IPS-20b (cell line): ENCODE results near the gene SMAD2.

Source experiments
- H3K27ac ChIP-seq: one replicate; pipeline ENCODE4 v1.5.1; 2013; ENCODE audit warnings: low read length
- H3K27me3 ChIP-seq: 2 replicates; pipeline ENCODE4 v1.6.1; 2013; ENCODE audit warnings: mild to moderate bottlenecking, low read length, inconsistent platforms; ENCODE audit not compliant: insufficient read depth
- H3K36me3 ChIP-seq: 2 replicates; pipeline ENCODE4 v1.6.1; 2013; ENCODE audit warnings: low read depth, mild to moderate bottlenecking, inconsistent platforms, low read length, moderate library complexity; ENCODE audit not compliant: insufficient read depth
- H3K4me1 ChIP-seq: 2 replicates; pipeline ENCODE4 v1.6.1; 2013; ENCODE audit warnings: mild to moderate bottlenecking, control low read depth, inconsistent platforms, low read length, moderate library complexity; ENCODE audit not compliant: insufficient read depth
- H3K4me3 ChIP-seq: 2 replicates; pipeline ENCODE4 v1.5.1; 2013; ENCODE audit warnings: mild to moderate bottlenecking, low read length, inconsistent platforms
- H3K9ac ChIP-seq: 2 replicates; pipeline ENCODE4 v1.6.1; 2013; ENCODE audit warnings: low read depth, mild to moderate bottlenecking, inconsistent platforms, low read length, moderate library complexity
- H3K9me3 ChIP-seq: 2 replicates; pipeline ENCODE4 v1.6.1; 2013; ENCODE audit warnings: mild to moderate bottlenecking, low read depth, low read length, inconsistent platforms; ENCODE audit not compliant: insufficient read depth

SMAD2 gene

DNA sequence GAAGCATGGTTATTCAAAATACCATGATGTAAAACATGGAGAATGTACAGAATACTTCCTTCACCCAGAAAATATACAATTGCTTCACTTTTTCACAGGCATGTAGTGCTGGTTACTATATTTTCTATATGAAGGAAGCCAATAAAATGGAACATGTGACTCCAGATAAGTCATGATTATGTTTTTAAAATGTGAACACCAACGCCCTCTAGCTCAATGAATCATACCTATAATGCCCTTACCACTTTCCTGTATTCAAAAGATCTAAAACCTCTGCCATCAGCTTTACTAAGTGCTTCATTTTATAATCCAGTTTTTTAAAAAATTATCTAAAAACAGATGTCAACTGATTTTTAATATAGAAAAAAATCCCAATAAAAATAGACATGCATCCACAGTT is 59.9 kb downstream of the SMAD2 start:
- H3K4me3 ChIP-seq: no peak overlapping the region

GRCh38 chr18:47868744-47869143 is 61.7 kb downstream of the SMAD2 start:
- H3K27ac ChIP-seq: no peak overlapping the region
- H3K36me3 ChIP-seq: peaks cover 64% of the 10 kb centered on the region
- peaks cover under 1% of the 10 kb centered on the region; the same call in 1 of the 2 replicates for H3K4me1 ChIP-seq
- H3K27me3 ChIP-seq: no peaks in the 10 kb centered on the region
- no peak overlapping the region for H3K4me3 ChIP-seq
- no peaks in the 10 kb centered on the region for H3K9me3 ChIP-seq
- no peak overlapping the region for H3K9ac ChIP-seq

More for the DNA sequence above, 59.9 kb downstream of the SMAD2 start:
- no peak overlapping the region for H3K27ac ChIP-seq
- peaks cover 4% of the 10 kb centered on the region; the same call in 1 of the 2 replicates for H3K4me1 ChIP-seq
- H3K27me3 ChIP-seq: no peaks in the 10 kb centered on the region
- no peak overlapping the region for H3K9ac ChIP-seq
- peaks cover 46% of the 10 kb centered on the region for H3K36me3 ChIP-seq
- H3K9me3 ChIP-seq: no peaks in the 10 kb centered on the region

GRCh38 chr18:47865183-47865582 is 65.3 kb downstream of the SMAD2 start:
- Histone ChIP-seq H3K9me3 (peaks cover 3% of the 10 kb centered on the region; the same call in 1 of the 2 replicates), H3K4me3 (no peak overlapping the region), H3K4me1 (no peaks in the 10 kb centered on the region), H3K9ac (no peak overlapping the region), H3K27me3 (no peaks in the 10 kb centered on the region), H3K36me3 (peaks cover 87% of the 10 kb centered on the region), H3K27ac (no peak overlapping the region)

GRCh38 chr18:47863041-47863440 is 67.4 kb downstream of the SMAD2 start:
- Histone ChIP-seq H3K27ac (no peak overlapping the region), H3K9ac (no peak overlapping the region), H3K27me3 (no peaks in the 10 kb centered on the region), H3K9me3 (peaks cover 17% of the 10 kb centered on the region), H3K4me3 (no peak overlapping the region), H3K4me1 (no peaks in the 10 kb centered on the region), H3K36me3 (peaks cover 91% of the 10 kb centered on the region)

- H3K4me1 ChIP-seq: no peaks in the 10 kb centered on the region
- no peaks in the 10 kb centered on the region for H3K27me3 ChIP-seq
- no peak overlapping the region for H3K4me3 ChIP-seq
- peaks cover 76% of the 10 kb centered on the region for H3K36me3 ChIP-seq
- H3K9ac ChIP-seq: no peak overlapping the region
- no peak overlapping the region for H3K27ac ChIP-seq
- peaks cover 22% of the 10 kb centered on the region for H3K9me3 ChIP-seq
These were observed 71.9 kb downstream of the SMAD2 start for GRCh38 chr18:47858607-47859006.

- no peaks in the 10 kb centered on the region for H3K4me1 ChIP-seq
- no peak overlapping the region for H3K27ac ChIP-seq
- H3K9me3 ChIP-seq: no peaks in the 10 kb centered on the region
- H3K4me3 ChIP-seq: no peak overlapping the region
- H3K36me3 ChIP-seq: peaks cover 62% of the 10 kb centered on the region
- H3K27me3 ChIP-seq: no peaks in the 10 kb centered on the region
- H3K9ac ChIP-seq: no peak overlapping the region
These were observed 82.8 kb downstream of the SMAD2 start for GRCh38 chr18:47847635-47848034.

GRCh38 chr18:47846431-47846830 is 84.0 kb downstream of the SMAD2 start:
- Histone ChIP-seq H3K4me1 (no peaks in the 10 kb centered on the region), H3K36me3 (peaks cover 73% of the 10 kb centered on the region), H3K9me3 (no peaks in the 10 kb centered on the region), H3K27ac (no peak overlapping the region), H3K9ac (no peak overlapping the region), H3K4me3 (no peak overlapping the region), H3K27me3 (no peaks in the 10 kb centered on the region)

- no peak overlapping the region for H3K9ac ChIP-seq
- H3K9me3 ChIP-seq: no peaks in the 10 kb centered on the region
- no peaks in the 10 kb centered on the region for H3K4me1 ChIP-seq
- H3K36me3 ChIP-seq: peaks cover 88% of the 10 kb centered on the region
- H3K27me3 ChIP-seq: no peaks in the 10 kb centered on the region
- no peak overlapping the region for H3K27ac ChIP-seq
- no peak overlapping the region for H3K4me3 ChIP-seq
These were observed 85.5 kb downstream of the SMAD2 start for GRCh38 chr18:47844828-47845498.

GRCh38 chr18:47842836-47843235 is 87.6 kb downstream of the SMAD2 start:
- Histone ChIP-seq H3K27me3 (no peaks in the 10 kb centered on the region), H3K27ac (no peak overlapping the region), H3K9me3 (no peaks in the 10 kb centered on the region), H3K4me1 (no peaks in the 10 kb centered on the region), H3K4me3 (no peak overlapping the region), H3K9ac (no peak overlapping the region), H3K36me3 (peaks cover 95% of the 10 kb centered on the region)

- H3K4me1 ChIP-seq: peaks cover 4% of the 10 kb centered on the region; the same call in 1 of the 2 replicates
These were observed 92.1 kb downstream of the SMAD2 start for GRCh38 chr18:47838396-47838795.

GRCh38 chr18:47832348-47832747 is 98.1 kb downstream of the SMAD2 start:
- Histone ChIP-seq H3K27me3 (no peaks in the 10 kb centered on the region), H3K9ac (no peak overlapping the region), H3K36me3 (peaks cover 74% of the 10 kb centered on the region), H3K4me1 (peaks cover 4% of the 10 kb centered on the region; the same call in 1 of the 2 replicates), H3K9me3 (0 out of 2 replicates have a peak, but pooled peaks cover 4% of the 10 kb centered on the region), H3K4me3 (no peak overlapping the region), H3K27ac (no peak overlapping the region)

More at GRCh38 chr18:47838396-47838795, 92.1 kb downstream of the SMAD2 start:
- Histone ChIP-seq H3K27me3 (no peaks in the 10 kb centered on the region), H3K36me3 (peaks cover 94% of the 10 kb centered on the region), H3K9me3 (no peaks in the 10 kb centered on the region), H3K27ac (no peak overlapping the region), H3K4me3 (no peak overlapping the region), H3K9ac (no peak overlapping the region)

DNA sequence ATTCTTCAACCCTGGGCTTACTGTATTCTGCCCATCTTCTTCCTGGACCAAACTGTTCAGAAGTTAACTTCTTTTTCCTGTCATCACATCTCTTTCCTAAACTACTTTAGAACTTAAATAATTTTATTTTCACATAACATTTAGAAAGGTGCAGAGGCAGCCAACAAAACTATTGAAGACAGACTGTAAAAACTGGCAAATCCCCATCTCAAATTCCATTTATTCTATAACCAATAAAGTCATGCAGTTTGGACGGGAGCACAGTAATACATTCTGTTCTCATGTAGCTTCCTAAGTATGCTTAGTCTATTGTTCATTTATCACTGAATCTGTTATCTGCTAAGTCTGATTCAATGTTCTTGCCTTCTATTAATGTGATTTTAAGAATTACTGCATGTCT is 99.1 kb downstream of the SMAD2 start:
- peaks cover 66% of the 10 kb centered on the region for H3K36me3 ChIP-seq
- no peaks in the 10 kb centered on the region for H3K27me3 ChIP-seq
- H3K4me3 ChIP-seq: no peak overlapping the region
- H3K27ac ChIP-seq: no peak overlapping the region
- H3K9ac ChIP-seq: no peak overlapping the region
- H3K4me1 ChIP-seq: peaks cover 4% of the 10 kb centered on the region; the same call in 1 of the 2 replicates
- H3K9me3 ChIP-seq: 0 out of 2 replicates have a peak, but pooled peaks cover 4% of the 10 kb centered on the region
